HG03354 (cell line): ENCODE results near the gene E2F7.

Source experiments
- ATAC-seq: cut with Tn5 transposase; IDR thresholded peaks from one replicate; pipeline ENCODE4 v1.9.1; 2021; ENCODE audit warnings: mild to moderate bottlenecking; ENCODE audit not compliant: unreplicated experiment, poor library complexity, severe bottlenecking

E2F7 gene

GRCh38 chr12:76976777-76977382 is 88.5 kb downstream of the E2F7 start:
- ATAC-seq = no peak
